IPS-15b (cell line): ENCODE measurements around the gene RNGTT.

Experiments
- H3K27me3 ChIP-seq: one replicate; pipeline ENCODE4 v1.6.1; 2013; ENCODE audit warnings: low read length; ENCODE audit not compliant: control insufficient read depth, insufficient read depth
- H3K36me3 ChIP-seq: one replicate; pipeline ENCODE4 v1.6.1; 2013; ENCODE audit warnings: low read length; ENCODE audit not compliant: control insufficient read depth, insufficient read depth
- H3K4me1 ChIP-seq: one replicate; pipeline ENCODE4 v1.6.1; 2013; ENCODE audit warnings: mild to moderate bottlenecking, low read length; ENCODE audit not compliant: control insufficient read depth, insufficient read depth
- H3K4me3 ChIP-seq: one replicate; pipeline ENCODE4 v1.5.1; 2013; ENCODE audit warnings: low read depth, low read length
- H3K9ac ChIP-seq: one replicate; pipeline ENCODE4 v1.6.1; 2013; ENCODE audit warnings: low read depth, mild to moderate bottlenecking, low read length
- H3K9me3 ChIP-seq: one replicate; pipeline ENCODE4 v1.6.1; 2013; ENCODE audit warnings: mild to moderate bottlenecking, low read length; ENCODE audit not compliant: control insufficient read depth, insufficient read depth

RNGTT gene

GRCh38 chr6:88698661-88699060 is 264.8 kb downstream of the RNGTT start:
- H3K4me3 ChIP-seq = no peak overlapping the region
- H3K36me3 ChIP-seq = no peaks in the 10 kb centered on the region
- no peak overlapping the region for H3K9ac ChIP-seq
- H3K27me3 ChIP-seq = no peaks in the 10 kb centered on the region
- no peaks in the 10 kb centered on the region for H3K9me3 ChIP-seq
- H3K4me1 ChIP-seq = no peaks in the 10 kb centered on the region

- no peak overlapping the region for H3K4me3 ChIP-seq
- no peaks in the 10 kb centered on the region for H3K9me3 ChIP-seq
- no peaks in the 10 kb centered on the region for H3K27me3 ChIP-seq
- H3K36me3 ChIP-seq = no peaks in the 10 kb centered on the region
- no peak overlapping the region for H3K9ac ChIP-seq
- H3K4me1 ChIP-seq = no peaks in the 10 kb centered on the region
Observed at GRCh38 chr6:88695937-88696336, 267.5 kb downstream of the RNGTT start.

GRCh38 chr6:88683734-88684133 is 279.7 kb downstream of the RNGTT start:
- no peaks in the 10 kb centered on the region for H3K9me3 ChIP-seq
- peaks cover 4% of the 10 kb centered on the region for H3K4me1 ChIP-seq
- H3K9ac ChIP-seq = no peak overlapping the region
- no peak overlapping the region for H3K4me3 ChIP-seq
- H3K36me3 ChIP-seq = no peaks in the 10 kb centered on the region
- no peaks in the 10 kb centered on the region for H3K27me3 ChIP-seq

DNA sequence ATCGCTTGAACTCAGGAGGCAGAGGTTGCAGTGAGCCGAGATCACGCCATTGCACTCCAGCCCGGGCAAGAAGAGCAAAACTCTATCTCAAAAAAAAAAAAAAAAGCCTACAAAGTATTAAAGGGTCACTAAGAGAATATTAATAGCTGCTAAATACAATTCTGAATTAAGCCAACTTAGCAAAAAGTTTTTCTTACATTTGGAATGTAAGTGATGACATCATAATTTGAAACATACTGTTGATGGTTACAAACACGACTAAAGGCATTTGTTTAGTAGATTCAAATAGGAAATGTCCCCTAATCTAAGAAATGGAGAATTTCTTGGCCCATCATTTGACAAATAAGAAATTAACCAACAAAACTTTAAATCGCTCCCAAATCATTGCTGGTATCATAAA is 282.8 kb downstream of the RNGTT start:
- Histone ChIP-seq H3K4me1 (peaks cover 4% of the 10 kb centered on the region), H3K27me3 (no peaks in the 10 kb centered on the region), H3K36me3 (no peaks in the 10 kb centered on the region), H3K9ac (no peak overlapping the region), H3K4me3 (no peak overlapping the region), H3K9me3 (no peaks in the 10 kb centered on the region)

DNA sequence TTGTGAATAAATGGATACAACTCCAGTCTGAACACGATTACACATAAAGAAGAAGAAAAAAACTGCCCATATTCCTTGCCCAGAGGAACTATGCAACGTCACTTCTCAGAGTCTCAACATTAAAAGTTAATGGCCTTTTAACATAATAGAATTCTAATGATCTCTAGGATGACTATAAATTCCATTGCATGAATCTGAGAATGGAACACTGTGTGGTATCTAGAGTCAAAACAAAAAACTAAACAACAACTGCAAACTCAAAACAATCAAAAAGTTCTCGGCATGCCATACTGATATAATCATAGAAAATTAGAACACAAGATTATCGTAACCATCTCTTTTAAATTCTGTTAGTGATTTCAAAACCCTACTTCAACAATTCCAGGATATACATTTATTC is 283.6 kb downstream of the RNGTT start:
- H3K4me1 ChIP-seq = peaks cover 4% of the 10 kb centered on the region
- H3K9ac ChIP-seq = no peak overlapping the region
- no peaks in the 10 kb centered on the region for H3K36me3 ChIP-seq
- no peaks in the 10 kb centered on the region for H3K27me3 ChIP-seq
- H3K9me3 ChIP-seq = no peaks in the 10 kb centered on the region
- no peak overlapping the region for H3K4me3 ChIP-seq

GRCh38 chr6:88677356-88677755 is 286.1 kb downstream of the RNGTT start:
- H3K9ac ChIP-seq = no peak overlapping the region
- peaks cover 3% of the 10 kb centered on the region for H3K4me1 ChIP-seq
- no peaks in the 10 kb centered on the region for H3K36me3 ChIP-seq
- H3K4me3 ChIP-seq = no peak overlapping the region
- H3K9me3 ChIP-seq = no peaks in the 10 kb centered on the region
- no peaks in the 10 kb centered on the region for H3K27me3 ChIP-seq

GRCh38 chr6:88671624-88672023 is 291.8 kb downstream of the RNGTT start:
- Histone ChIP-seq H3K27me3 (no peaks in the 10 kb centered on the region), H3K4me1 (no peaks in the 10 kb centered on the region), H3K36me3 (no peaks in the 10 kb centered on the region), H3K4me3 (no peak overlapping the region), H3K9ac (no peak overlapping the region), H3K9me3 (peaks cover 13% of the 10 kb centered on the region)

DNA sequence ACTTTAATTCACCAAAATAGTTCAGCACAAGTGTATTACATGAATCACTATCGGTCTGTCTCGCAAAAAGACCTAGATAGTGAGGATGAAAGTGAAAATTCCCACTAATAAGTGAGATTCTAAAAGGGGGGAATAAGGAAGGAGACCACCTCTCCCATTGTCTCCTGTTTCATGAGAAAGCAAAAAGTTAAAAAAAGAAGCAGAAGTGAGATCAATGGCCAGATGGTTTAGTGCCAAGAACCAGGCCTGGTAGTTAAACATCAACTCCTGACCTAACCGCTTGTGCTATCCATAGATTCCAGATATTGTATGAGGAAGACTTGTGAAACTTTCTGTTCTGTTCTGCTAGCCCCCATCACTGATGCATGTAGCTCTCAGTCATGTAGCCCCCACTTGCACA is 293.0 kb downstream of the RNGTT start:
- Histone ChIP-seq H3K9me3 (peaks cover 13% of the 10 kb centered on the region), H3K27me3 (no peaks in the 10 kb centered on the region), H3K9ac (no peak overlapping the region), H3K4me1 (no peaks in the 10 kb centered on the region), H3K4me3 (no peak overlapping the region), H3K36me3 (peaks cover 3% of the 10 kb centered on the region)

DNA sequence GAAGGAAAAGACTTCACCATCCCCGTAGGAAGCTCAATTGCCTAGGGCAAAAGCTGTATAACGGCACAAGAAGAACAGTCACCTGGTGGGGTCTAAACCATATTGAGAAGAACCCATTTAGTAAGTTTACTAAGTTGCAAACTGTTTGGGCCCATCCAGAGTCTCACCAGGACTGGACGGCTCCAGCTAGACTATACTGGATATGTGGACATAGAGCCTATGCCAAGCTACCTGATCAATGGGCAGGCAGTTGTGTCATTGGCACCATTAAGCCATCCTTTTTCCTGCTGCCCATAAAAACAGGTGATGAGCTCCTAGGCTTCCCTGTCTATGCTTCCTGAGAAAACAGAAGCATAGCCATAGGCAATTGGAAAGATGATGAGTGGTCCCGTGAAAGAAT is 293.9 kb downstream of the RNGTT start:
- Histone ChIP-seq H3K9ac (no peak overlapping the region), H3K36me3 (peaks cover 3% of the 10 kb centered on the region), H3K9me3 (peaks cover 13% of the 10 kb centered on the region), H3K27me3 (no peaks in the 10 kb centered on the region), H3K4me3 (no peak overlapping the region), H3K4me1 (no peaks in the 10 kb centered on the region)

GRCh38 chr6:88666901-88667300 is 296.5 kb downstream of the RNGTT start:
- H3K4me3 ChIP-seq = no peak overlapping the region
- H3K9me3 ChIP-seq = peaks cover 13% of the 10 kb centered on the region
- H3K9ac ChIP-seq = no peak overlapping the region
- peaks cover 3% of the 10 kb centered on the region for H3K36me3 ChIP-seq
- H3K4me1 ChIP-seq = no peaks in the 10 kb centered on the region
- no peaks in the 10 kb centered on the region for H3K27me3 ChIP-seq

DNA sequence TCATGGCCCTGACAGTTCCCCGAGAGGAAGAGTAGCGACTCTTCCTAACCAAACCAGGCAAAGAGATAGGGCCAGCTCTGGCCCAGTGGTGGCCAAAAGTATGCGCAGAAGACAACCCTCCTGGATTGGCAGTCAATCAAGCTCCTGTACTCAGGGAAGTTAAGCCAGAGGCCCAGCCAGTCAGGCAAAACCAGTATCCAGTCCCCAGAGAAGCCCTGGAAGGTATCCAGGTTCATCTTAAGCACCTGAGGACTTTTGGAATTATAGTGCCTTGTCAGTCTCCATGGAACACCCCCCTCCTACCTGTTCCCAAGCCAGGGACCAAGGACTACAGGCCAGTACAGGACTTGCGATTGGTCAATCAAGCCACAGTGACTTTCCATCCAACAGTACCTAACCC is 298.3 kb downstream of the RNGTT start:
- no peaks in the 10 kb centered on the region for H3K27me3 ChIP-seq
- no peak overlapping the region for H3K4me3 ChIP-seq
- H3K9me3 ChIP-seq = peaks cover 3% of the 10 kb centered on the region
- H3K9ac ChIP-seq = no peak overlapping the region
- no peaks in the 10 kb centered on the region for H3K4me1 ChIP-seq
- H3K36me3 ChIP-seq = peaks cover 3% of the 10 kb centered on the region

DNA sequence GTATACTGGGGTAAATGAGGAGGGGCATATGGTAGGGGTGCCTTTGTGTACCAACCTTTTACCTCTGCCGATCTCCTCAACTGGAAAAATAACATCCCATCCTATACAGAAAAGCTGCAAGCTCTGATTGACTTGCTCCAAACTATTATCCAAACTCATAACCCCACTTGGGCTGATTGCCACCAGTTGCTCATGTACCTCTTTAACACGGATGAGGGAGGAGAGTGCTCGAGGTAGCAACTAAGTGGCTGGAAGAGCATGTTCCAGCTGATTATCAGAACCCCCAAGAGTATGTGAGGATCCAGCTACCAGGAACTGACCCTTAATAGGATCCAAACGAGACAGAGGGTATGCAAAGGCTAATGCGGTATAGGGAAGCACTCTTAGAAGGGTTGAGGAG is 299.6 kb downstream of the RNGTT start:
- Histone ChIP-seq H3K4me3 (no peak overlapping the region), H3K27me3 (no peaks in the 10 kb centered on the region), H3K4me1 (no peaks in the 10 kb centered on the region), H3K9ac (no peak overlapping the region), H3K36me3 (peaks cover 3% of the 10 kb centered on the region), H3K9me3 (no peaks in the 10 kb centered on the region)

DNA sequence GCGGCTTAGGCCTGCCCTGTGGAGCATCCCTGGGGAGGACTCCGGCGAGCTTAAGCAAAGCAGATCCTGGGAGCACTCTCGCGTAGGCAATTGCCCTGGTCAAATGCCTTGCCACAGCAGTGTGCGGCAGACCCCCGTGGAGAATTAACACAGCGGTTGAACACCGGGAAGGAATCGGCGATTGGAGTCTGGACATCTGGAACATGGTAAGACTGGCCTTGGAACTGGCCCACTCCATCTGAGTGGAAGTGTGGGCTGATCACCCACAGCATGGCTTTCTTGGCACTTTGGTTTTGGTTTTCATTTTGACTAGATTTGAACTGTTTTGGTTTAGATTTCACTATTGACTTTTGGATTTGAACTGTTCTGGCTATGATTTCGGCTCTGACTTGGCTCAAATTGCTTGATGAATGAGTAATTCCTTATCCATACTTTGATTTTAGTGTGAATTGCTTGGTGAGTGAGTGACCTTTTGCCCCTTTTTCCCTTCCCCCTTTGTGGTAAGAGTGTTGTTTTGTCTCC is 300.7 kb downstream of the RNGTT start:
- Histone ChIP-seq H3K9me3 (no peaks in the 10 kb centered on the region), H3K9ac (no peak overlapping the region), H3K27me3 (no peaks in the 10 kb centered on the region), H3K36me3 (peaks cover 3% of the 10 kb centered on the region), H3K4me3 (no peak overlapping the region), H3K4me1 (no peaks in the 10 kb centered on the region)
